Neuron (in vitro differentiated cells): ENCODE measurements around the gene RNF6.

Source experiments
- H2AFZ ChIP-seq: one replicate; pipeline ENCODE4 v1.6.1; 2013; ENCODE audit warnings: low read depth, mild to moderate bottlenecking, inconsistent platforms, low read length, moderate library complexity
- H3K27me3 ChIP-seq: one replicate; pipeline ENCODE4 v1.6.1; 2013; ENCODE audit warnings: low read length; ENCODE audit not compliant: insufficient read depth
- H3K36me3 ChIP-seq: one replicate; pipeline ENCODE4 v1.6.1; 2013; ENCODE audit warnings: low read length; ENCODE audit not compliant: insufficient read depth
- H3K4me1 ChIP-seq: one replicate; pipeline ENCODE4 v1.6.1; 2013; ENCODE audit warnings: low read length; ENCODE audit not compliant: insufficient read depth
- H3K4me3 ChIP-seq: 2 replicates; pipeline ENCODE4 v1.5.1; 2013; ENCODE audit warnings: mild to moderate bottlenecking, low read length, moderate library complexity
- H3K9me3 ChIP-seq: one replicate; pipeline ENCODE4 v1.6.1; 2013; ENCODE audit warnings: low read length

RNF6 gene

GRCh38 chr13:26249551-26249950 is 27.4 kb upstream of the RNF6 start:
- Histone ChIP-seq H3K4me1 (peaks cover 3% of the 10 kb centered on the region), H3K36me3 (no peaks in the 10 kb centered on the region), H3K27me3 (peaks cover 27% of the 10 kb centered on the region), H2AFZ (no peak overlapping the region), H3K4me3 (no peak overlapping the region), H3K9me3 (no peaks in the 10 kb centered on the region)

GRCh38 chr13:26247608-26248007 is 25.5 kb upstream of the RNF6 start:
- Histone ChIP-seq H3K4me1 (no peaks in the 10 kb centered on the region), H3K4me3 (no peak overlapping the region), H3K27me3 (peaks cover 27% of the 10 kb centered on the region), H3K36me3 (no peaks in the 10 kb centered on the region), H2AFZ (no peak overlapping the region), H3K9me3 (no peaks in the 10 kb centered on the region)

- H3K9me3 ChIP-seq: no peaks in the 10 kb centered on the region
- H2AFZ ChIP-seq: no peak overlapping the region
Observed at GRCh38 chr13:26247011-26247410, 24.9 kb upstream of the RNF6 start.

GRCh38 chr13:26246154-26246553 is 24.0 kb upstream of the RNF6 start:
- H3K27me3 ChIP-seq: peaks cover 25% of the 10 kb centered on the region
- no peaks in the 10 kb centered on the region for H3K4me1 ChIP-seq
- no peaks in the 10 kb centered on the region for H3K9me3 ChIP-seq
- no peaks in the 10 kb centered on the region for H3K36me3 ChIP-seq
- no peak overlapping the region for H2AFZ ChIP-seq
- no peak overlapping the region for H3K4me3 ChIP-seq

More at GRCh38 chr13:26247011-26247410, 24.9 kb upstream of the RNF6 start:
- no peak overlapping the region for H3K4me3 ChIP-seq
- peaks cover 27% of the 10 kb centered on the region for H3K27me3 ChIP-seq
- no peaks in the 10 kb centered on the region for H3K36me3 ChIP-seq
- H3K4me1 ChIP-seq: no peaks in the 10 kb centered on the region

GRCh38 chr13:26236296-26236695 is 14.2 kb upstream of the RNF6 start:
- Histone ChIP-seq H3K27me3 (peaks cover 8% of the 10 kb centered on the region), H3K9me3 (no peaks in the 10 kb centered on the region), H3K4me3 (no peak overlapping the region), H3K36me3 (no peaks in the 10 kb centered on the region), H3K4me1 (no peaks in the 10 kb centered on the region), H2AFZ (no peak overlapping the region)

- no peaks in the 10 kb centered on the region for H3K36me3 ChIP-seq
- H3K27me3 ChIP-seq: peaks cover 8% of the 10 kb centered on the region
- no peaks in the 10 kb centered on the region for H3K9me3 ChIP-seq
- H2AFZ ChIP-seq: no peak overlapping the region
- H3K4me1 ChIP-seq: no peaks in the 10 kb centered on the region
- no peak overlapping the region for H3K4me3 ChIP-seq
Observed at GRCh38 chr13:26230703-26231102, 8.6 kb upstream of the RNF6 start.

GRCh38 chr13:26229080-26229615 is 7.0 kb upstream of the RNF6 start:
- Histone ChIP-seq H2AFZ (no peak overlapping the region), H3K9me3 (no peaks in the 10 kb centered on the region), H3K4me3 (no peak overlapping the region), H3K27me3 (peaks cover 8% of the 10 kb centered on the region), H3K36me3 (no peaks in the 10 kb centered on the region), H3K4me1 (no peaks in the 10 kb centered on the region)

- peaks cover 8% of the 10 kb centered on the region for H3K27me3 ChIP-seq
- no peak overlapping the region for H2AFZ ChIP-seq
- no peaks in the 10 kb centered on the region for H3K9me3 ChIP-seq
- no peaks in the 10 kb centered on the region for H3K4me1 ChIP-seq
- H3K36me3 ChIP-seq: no peaks in the 10 kb centered on the region
- H3K4me3 ChIP-seq: no peak overlapping the region
Observed at GRCh38 chr13:26228096-26228495, 6.0 kb upstream of the RNF6 start.

- Histone ChIP-seq H3K27me3 (peaks cover 8% of the 10 kb centered on the region), H2AFZ (no peak overlapping the region), H3K36me3 (no peaks in the 10 kb centered on the region), H3K4me3 (no peak overlapping the region), H3K9me3 (no peaks in the 10 kb centered on the region), H3K4me1 (no peaks in the 10 kb centered on the region)
Observed at GRCh38 chr13:26227166-26227971, 5.3 kb upstream of the RNF6 start.

GRCh38 chr13:26225896-26226617 is 3.9 kb upstream of the RNF6 start:
- Histone ChIP-seq H2AFZ (no peak overlapping the region), H3K36me3 (no peaks in the 10 kb centered on the region), H3K27me3 (peaks cover under 1% of the 10 kb centered on the region), H3K4me3 (no peak overlapping the region), H3K4me1 (peaks cover 4% of the 10 kb centered on the region), H3K9me3 (no peaks in the 10 kb centered on the region)

GRCh38 chr13:26222520-26223046 is 469 bp upstream of the RNF6 start:
- Histone ChIP-seq H2AFZ (peak overlapping the region; percentile 84), H3K27me3 (no peaks in the 10 kb centered on the region), H3K9me3 (no peaks in the 10 kb centered on the region), H3K4me3 (peak overlapping the region; percentile 76), H3K36me3 (peaks cover 23% of the 10 kb centered on the region), H3K4me1 (peaks cover 14% of the 10 kb centered on the region)

GRCh38 chr13:26221399-26221720 is 754 bp downstream of the RNF6 start:
- H3K36me3 ChIP-seq: peaks cover 35% of the 10 kb centered on the region
- peak overlapping the region; percentile 84 for H2AFZ ChIP-seq
- H3K4me3 ChIP-seq: peak overlapping the region; percentile 76
- H3K4me1 ChIP-seq: peaks cover 14% of the 10 kb centered on the region
- H3K9me3 ChIP-seq: no peaks in the 10 kb centered on the region
- H3K27me3 ChIP-seq: no peaks in the 10 kb centered on the region

GRCh38 chr13:26220575-26220974 is 1.5 kb downstream of the RNF6 start:
- H3K9me3 ChIP-seq: no peaks in the 10 kb centered on the region
- H3K27me3 ChIP-seq: no peaks in the 10 kb centered on the region
- H3K36me3 ChIP-seq: peaks cover 42% of the 10 kb centered on the region
- H2AFZ ChIP-seq: no peak overlapping the region
- peak overlapping the region; percentile 76 for H3K4me3 ChIP-seq
- H3K4me1 ChIP-seq: peaks cover 14% of the 10 kb centered on the region
